Liver (tissue), 9 donors: ENCODE data around the gene CARD9. TPM values are rescaled to one million over a fixed set of nuclear protein-coding genes. Genes with fewer than 3 reads are reported as not detected.

Source experiments
- DNase-seq: peaks from one replicate; pipeline ENCODE4 v3.0.0-alpha.2; 2017; ENCODE audit warnings: low spot score
- H3K27ac ChIP-seq, 2 donors: one replicate each; pipeline ENCODE4 v1.7.0; 2013; ENCODE audit warnings: inconsistent platforms in 2 of 2, low read length in 2 of 2, control low read depth in 1 of 2, low read depth in 1 of 2, mild to moderate bottlenecking in 1 of 2
- H3K27me3 ChIP-seq, 4 donors: one replicate each; pipeline versions ENCODE4 v1.6.1 to v1.7.0; 2013; ENCODE audit warnings: low read length in 3 of 4, inconsistent platforms in 1 of 4, mild to moderate bottlenecking in 1 of 4, moderate library complexity in 1 of 4; ENCODE audit not compliant: control insufficient read depth in 4 of 4, insufficient read depth in 4 of 4
- H3K36me3 ChIP-seq, 4 donors: one replicate each; pipeline versions ENCODE4 v1.6.1 to v1.7.0; 2013; ENCODE audit warnings: low read length in 3 of 4, mild to moderate bottlenecking in 3 of 4, low read depth in 1 of 4, moderate library complexity in 1 of 4; ENCODE audit not compliant: control insufficient read depth in 4 of 4, insufficient read depth in 3 of 4
- H3K4me1 ChIP-seq, 4 donors: one replicate each; pipeline versions ENCODE4 v1.6.1 to v1.7.0; 2013; ENCODE audit warnings: low read length in 3 of 4, mild to moderate bottlenecking in 3 of 4, moderate library complexity in 1 of 4; ENCODE audit not compliant: control insufficient read depth in 4 of 4, insufficient read depth in 4 of 4
- H3K4me3 ChIP-seq, 3 donors: one replicate each; pipeline versions ENCODE4 v1.6.1 to v1.7.0; 2013; ENCODE audit warnings: low read length in 3 of 3, control low read depth in 1 of 3, low read depth in 1 of 3, mild to moderate bottlenecking in 1 of 3
- H3K9ac ChIP-seq, 2 donors: one replicate each; pipeline ENCODE4 v1.7.0; 2013; ENCODE audit warnings: low read length in 2 of 2, mild to moderate bottlenecking in 2 of 2, moderate library complexity in 2 of 2, control low read depth in 1 of 2, low read depth in 1 of 2
- H3K9me3 ChIP-seq, 4 donors: one replicate each; pipeline versions ENCODE4 v1.6.1 to v1.7.0; 2013; ENCODE audit warnings: low read length in 3 of 4; ENCODE audit not compliant: control insufficient read depth in 4 of 4
- ATF3 ChIP-seq: IDR thresholded peaks from 2 replicates; pipeline ENCODE4 v1.6.1; 2016; ENCODE audit warnings: antibody characterized with exemption
- EGR1 ChIP-seq, 2 donors: IDR thresholded peaks; 2 replicates each; pipeline ENCODE4 v1.6.1; 2016 to 2018; ENCODE audit warnings: antibody characterized with exemption in 2 of 2, low read depth in 2 of 2
- FOXA1 ChIP-seq: IDR thresholded peaks from 2 replicates; pipeline ENCODE4 v1.6.1; 2016; ENCODE audit warnings: antibody characterized with exemption
- FOXA2 ChIP-seq: IDR thresholded peaks from 2 replicates; pipeline ENCODE4 v1.6.1; 2016; ENCODE audit warnings: antibody characterized with exemption
- GABPA ChIP-seq, 2 donors: IDR thresholded peaks in 1 of 2; conservative IDR thresholded peaks in 1 of 2; 2 replicates each; pipeline ENCODE4 v1.6.1; 2016; ENCODE audit warnings: antibody characterized with exemption in 2 of 2, mild to moderate bottlenecking in 1 of 2, moderate library complexity in 1 of 2
- HNF4A ChIP-seq, 2 donors: conservative IDR thresholded peaks; 2 replicates each; pipeline ENCODE4 v1.6.1; 2016; ENCODE audit warnings: antibody characterized with exemption in 2 of 2, mild to moderate bottlenecking in 2 of 2
- HNF4G ChIP-seq: IDR thresholded peaks from 2 replicates; pipeline ENCODE4 v1.6.1; 2016; ENCODE audit warnings: antibody characterized with exemption
- JUND ChIP-seq, 2 donors: IDR thresholded peaks; 2 replicates each; pipeline ENCODE4 v1.6.1; 2016; ENCODE audit warnings: antibody characterized with exemption in 2 of 2
- MAX ChIP-seq: IDR thresholded peaks from 2 replicates; pipeline ENCODE4 v1.6.1; 2016; ENCODE audit warnings: antibody characterized with exemption
- NR2F2 ChIP-seq: IDR thresholded peaks from 2 replicates; pipeline ENCODE4 v1.6.1; 2016; ENCODE audit warnings: antibody characterized with exemption
- RAD21 ChIP-seq, 2 donors: IDR thresholded peaks; 2 replicates each; pipeline ENCODE4 v1.6.1; 2016; ENCODE audit warnings: antibody characterized with exemption in 2 of 2, mild to moderate bottlenecking in 2 of 2
- REST ChIP-seq: IDR thresholded peaks from 2 replicates; pipeline ENCODE4 v1.6.1; 2016; ENCODE audit warnings: antibody characterized with exemption, mild to moderate bottlenecking
- RXRA ChIP-seq, 2 donors: IDR thresholded peaks; 2 replicates each; pipeline ENCODE4 v1.6.1; 2017 to 2018; ENCODE audit warnings: antibody characterized with exemption in 2 of 2, mild to moderate bottlenecking in 1 of 2
- TAF1 ChIP-seq: conservative IDR thresholded peaks from 2 replicates; pipeline ENCODE4 v1.6.1; 2016; ENCODE audit warnings: antibody characterized with exemption, mild to moderate bottlenecking
- YY1 ChIP-seq: IDR thresholded peaks from 2 replicates; pipeline ENCODE4 v1.6.1; 2016; ENCODE audit warnings: antibody characterized with exemption, mild to moderate bottlenecking
- ZBTB33 ChIP-seq: IDR thresholded peaks from 2 replicates; pipeline ENCODE4 v1.6.1; 2016; ENCODE audit warnings: antibody characterized with exemption
- WGBS: extraction: QIAGEN DNeasy Blood & Tissue Kit; methylation state at CpG from one replicate; pipeline ENCODE4 v1.1.7; 2013; 5-methylcytosine and 5-hydroxymethylcytosine counted together
- polyA plus RNA-seq, 2 donors: library from polyadenylated mRNA; stranded (reverse) in 1 of 2; unstranded in 1 of 2; fragments of 200-250 nt in 1 of 2; fragments of >200 nt in 1 of 2; fragmentation: Nextera tagmentation in 1 of 2; extraction: Ambion mirVana in 1 of 2; gene quantifications; one replicate each; pipeline versions ENCODE4 v1.2.1 to v1.2.3, GENCODE V29; 2013 to 2015
- total RNA-seq, 2 donors: library from RNA; depleted of rRNA; stranded (reverse); fragments of >200 nt; gene quantifications; one replicate each; pipeline ENCODE4 v1.2.3, GENCODE V29; 2014
- donor health status: healthy.
- donor health status: healthy.
- donor health status: healthy.
- donor health status: healthy.
- donor health status: healthy.

Gene CARD9
- total and polyA plus RNA-seq, 4 donors, result 0.25 to 5.3 (median 2.2) TPM

GRCh38 chr9:136367296-136368145 is 5.9 kb downstream of the CARD9 start:
- Histone ChIP-seq H3K36me3 (peaks cover 0 to 1% (median 0%) of the 10 kb centered on the region in 4 donors), H3K4me1 (peaks cover 5 to 16% (median 8%) of the 10 kb centered on the region in 4 donors), H3K27me3 (no peaks in the 10 kb centered on the region), H3K9ac (no peak overlapping the region), H3K27ac (no peak overlapping the region), H3K4me3 (no peak overlapping the region), H3K9me3 (no peaks in the 10 kb centered on the region)
- WGBS, result 93% methylated on average over 45 of the region's 45 CpGs
- no peak for DNase-seq
- TF ChIP-seq ATF3 (no peak), FOXA2 (no peak), TAF1 (no peak), YY1 (no peak), MAX (no peak), JUND (IDR thresholded peaks at IDR 0.05) (no peak), RAD21 (IDR thresholded peaks at IDR 0.05) (no peak), NR2F2 (no peak)

GRCh38 chr9:136366826-136367225 is 6.6 kb downstream of the CARD9 start:
- peaks cover 5 to 13% (median 6%) of the 10 kb centered on the region in 4 donors for H3K4me1 ChIP-seq
- H3K9ac ChIP-seq, result no peak overlapping the region
- H3K4me3 ChIP-seq, result no peak overlapping the region
- no peak overlapping the region for H3K27ac ChIP-seq
- H3K9me3 ChIP-seq, result no peaks in the 10 kb centered on the region
- H3K27me3 ChIP-seq, result no peaks in the 10 kb centered on the region
- H3K36me3 ChIP-seq, result peaks cover 0 to 1% (median 0%) of the 10 kb centered on the region in 4 donors
- no peak for TF ChIP-seq JUND (IDR thresholded peaks at IDR 0.05)
- TF ChIP-seq ATF3, result no peak
- no peak for TF ChIP-seq FOXA1
- no peak for TF ChIP-seq RAD21 (IDR thresholded peaks at IDR 0.05)
- TF ChIP-seq MAX, result no peak
- no peak for TF ChIP-seq GABPA (IDR thresholded peaks at IDR 0.05 in 1 of 2, conservative IDR thresholded peaks at IDR 0.05 in 1 of 2)
- TF ChIP-seq HNF4A (conservative IDR thresholded peaks at IDR 0.05), result no peak
- TF ChIP-seq ZBTB33, result no peak
- TF ChIP-seq EGR1 (IDR thresholded peaks at IDR 0.05; ENCODE audit: low read depth in 2 of 2), result no peak
- no peak for DNase-seq
- WGBS, result 93% methylated on average over 9 of the region's 9 CpGs

GRCh38 chr9:136365775-136366222 is 7.7 kb downstream of the CARD9 start:
- Histone ChIP-seq H3K27ac (no peak overlapping the region), H3K36me3 (peaks cover 0 to 1% (median 0%) of the 10 kb centered on the region in 4 donors), H3K9me3 (no peaks in the 10 kb centered on the region), H3K9ac (no peak overlapping the region), H3K4me3 (no peak overlapping the region), H3K4me1 (peaks cover 5 to 13% (median 6%) of the 10 kb centered on the region in 4 donors), H3K27me3 (no peaks in the 10 kb centered on the region)
- WGBS, result 70% methylated on average over 9 of the region's 9 CpGs
- TF ChIP-seq RXRA (IDR thresholded peaks at IDR 0.05) (no peak), HNF4G (no peak), JUND (IDR thresholded peaks at IDR 0.05) (no peak), FOXA2 (no peak), YY1 (no peak), HNF4A (conservative IDR thresholded peaks at IDR 0.05) (no peak), ATF3 (no peak), GABPA (IDR thresholded peaks at IDR 0.05 in 1 of 2, conservative IDR thresholded peaks at IDR 0.05 in 1 of 2) (no peak), NR2F2 (no peak), FOXA1 (no peak), REST (no peak), EGR1 (IDR thresholded peaks at IDR 0.05; ENCODE audit: low read depth in 2 of 2) (no peak), MAX (no peak)
- no peak for DNase-seq
